ENCODE results near the gene YIPF4.
"Not testable (repeated sequence)": the region's sequence is repeated elsewhere in the genome, so short reads cannot be mapped to it uniquely, and the experiment has no call there.

The YIPF4 gene

DNA sequence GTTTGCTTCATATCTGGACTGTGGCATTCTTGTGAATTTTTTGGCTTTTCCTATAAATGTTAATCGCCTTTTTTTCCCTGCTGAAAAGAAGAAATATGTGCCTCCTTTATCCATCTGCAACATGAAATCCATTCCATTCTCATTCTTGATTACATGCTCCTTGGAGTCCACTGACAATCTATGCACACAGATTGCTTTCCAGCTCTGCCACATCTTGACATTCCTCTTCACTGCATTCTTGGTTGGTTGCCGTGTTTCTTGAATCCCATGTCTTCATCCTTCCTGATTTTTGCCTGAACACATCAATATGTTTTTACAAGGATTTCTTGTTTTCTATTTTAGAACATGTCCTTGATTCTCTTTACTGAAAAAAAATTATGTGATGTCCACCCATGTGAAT is 52.4 kb downstream of the YIPF4 start:
- TF ChIP-seq, protein P1, sequence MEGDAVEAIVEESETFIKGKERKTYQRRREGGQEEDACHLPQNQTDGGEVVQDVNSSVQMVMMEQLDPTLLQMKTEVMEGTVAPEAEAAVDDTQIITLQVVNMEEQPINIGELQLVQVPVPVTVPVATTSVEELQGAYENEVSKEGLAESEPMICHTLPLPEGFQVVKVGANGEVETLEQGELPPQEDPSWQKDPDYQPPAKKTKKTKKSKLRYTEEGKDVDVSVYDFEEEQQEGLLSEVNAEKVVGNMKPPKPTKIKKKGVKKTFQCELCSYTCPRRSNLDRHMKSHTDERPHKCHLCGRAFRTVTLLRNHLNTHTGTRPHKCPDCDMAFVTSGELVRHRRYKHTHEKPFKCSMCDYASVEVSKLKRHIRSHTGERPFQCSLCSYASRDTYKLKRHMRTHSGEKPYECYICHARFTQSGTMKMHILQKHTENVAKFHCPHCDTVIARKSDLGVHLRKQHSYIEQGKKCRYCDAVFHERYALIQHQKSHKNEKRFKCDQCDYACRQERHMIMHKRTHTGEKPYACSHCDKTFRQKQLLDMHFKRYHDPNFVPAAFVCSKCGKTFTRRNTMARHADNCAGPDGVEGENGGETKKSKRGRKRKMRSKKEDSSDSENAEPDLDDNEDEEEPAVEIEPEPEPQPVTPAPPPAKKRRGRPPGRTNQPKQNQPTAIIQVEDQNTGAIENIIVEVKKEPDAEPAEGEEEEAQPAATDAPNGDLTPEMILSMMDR (IDR thresholded peaks at IDR 0.05; ENCODE audit: extremely low read depth, missing control alignments), result no peak
- no peak for DNase-seq (ENCODE audit: low spot score)

DNA sequence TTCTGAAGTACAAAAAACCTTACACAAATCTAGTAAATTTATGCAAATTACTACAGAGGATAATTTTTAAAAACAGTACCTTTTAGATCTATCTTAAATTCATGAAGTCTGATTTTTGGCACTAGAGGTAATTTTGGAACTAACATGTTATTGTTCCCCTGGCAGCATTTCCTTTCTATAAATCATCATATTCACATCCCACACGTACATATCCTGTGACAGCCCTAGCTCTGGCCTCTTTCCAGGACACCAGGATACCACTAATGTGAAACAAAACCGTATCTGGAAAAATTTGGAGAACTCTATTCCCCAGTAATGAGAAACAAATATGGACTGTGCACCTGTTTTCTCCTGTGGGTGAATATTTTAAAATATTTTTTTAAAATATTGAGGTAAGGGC is 65.1 kb downstream of the YIPF4 start:
- no peak for DNase-seq (ENCODE audit: low spot score)
- TF ChIP-seq, protein P1 (IDR thresholded peaks at IDR 0.05; ENCODE audit: extremely low read depth, missing control alignments), result no peak

DNA sequence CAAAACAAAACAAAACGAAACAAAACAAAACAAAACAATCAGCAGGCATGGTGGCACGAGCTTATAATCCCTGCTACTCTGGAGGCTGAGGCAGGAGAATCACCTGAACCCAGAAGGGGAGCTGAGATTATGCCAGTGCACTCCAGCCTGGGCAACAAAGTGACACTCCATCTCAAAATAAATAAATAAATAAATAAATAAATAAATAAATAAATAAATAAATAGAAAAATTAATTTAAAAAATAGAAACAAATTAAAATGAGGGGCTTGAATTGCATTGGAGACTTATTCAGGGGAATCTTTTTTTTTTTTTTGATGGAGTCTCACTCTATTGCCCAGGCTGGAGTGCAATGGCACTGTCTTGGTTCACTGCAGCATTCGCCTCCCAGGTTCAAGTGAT is 73.1 kb downstream of the YIPF4 start:
- DNase-seq (ENCODE audit: low spot score), result not testable (repeated sequence)

DNA sequence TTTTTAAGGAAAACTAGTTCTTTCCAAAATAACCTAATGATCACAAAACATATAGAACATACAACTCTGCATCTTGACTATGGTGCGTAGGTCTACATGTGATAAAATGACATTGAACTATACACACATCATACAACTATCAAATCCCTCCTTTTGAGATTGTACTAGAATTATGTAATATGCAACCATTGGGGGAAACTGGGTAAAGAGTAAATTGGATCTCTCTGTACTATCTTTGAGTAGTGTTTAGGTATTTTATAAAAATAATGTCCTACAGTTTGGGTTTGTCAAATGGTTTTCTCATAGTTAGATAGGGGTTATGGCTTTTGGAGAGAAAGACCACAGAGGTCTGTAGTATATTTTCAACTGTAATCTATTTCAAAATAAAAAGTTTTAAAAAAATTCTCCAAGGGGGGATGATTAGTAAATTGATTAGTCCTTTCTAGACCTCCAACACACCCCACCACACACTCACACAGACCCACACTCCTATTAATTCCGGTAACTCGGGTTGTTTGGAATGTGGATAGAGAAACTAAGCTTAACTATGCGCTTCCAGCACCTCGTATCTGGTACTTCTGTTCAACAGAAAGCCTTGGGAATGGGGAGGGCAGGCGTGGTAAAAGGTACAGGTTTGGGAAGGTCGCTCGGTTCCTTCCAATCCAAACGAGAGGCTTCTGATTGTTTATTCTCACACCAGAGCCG is 78.4 kb downstream of the YIPF4 start:
- TF ChIP-seq, protein P1 (IDR thresholded peaks at IDR 0.05; ENCODE audit: extremely low read depth, missing control alignments), result no peak
- no peak for DNase-seq (ENCODE audit: low spot score)

DNA sequence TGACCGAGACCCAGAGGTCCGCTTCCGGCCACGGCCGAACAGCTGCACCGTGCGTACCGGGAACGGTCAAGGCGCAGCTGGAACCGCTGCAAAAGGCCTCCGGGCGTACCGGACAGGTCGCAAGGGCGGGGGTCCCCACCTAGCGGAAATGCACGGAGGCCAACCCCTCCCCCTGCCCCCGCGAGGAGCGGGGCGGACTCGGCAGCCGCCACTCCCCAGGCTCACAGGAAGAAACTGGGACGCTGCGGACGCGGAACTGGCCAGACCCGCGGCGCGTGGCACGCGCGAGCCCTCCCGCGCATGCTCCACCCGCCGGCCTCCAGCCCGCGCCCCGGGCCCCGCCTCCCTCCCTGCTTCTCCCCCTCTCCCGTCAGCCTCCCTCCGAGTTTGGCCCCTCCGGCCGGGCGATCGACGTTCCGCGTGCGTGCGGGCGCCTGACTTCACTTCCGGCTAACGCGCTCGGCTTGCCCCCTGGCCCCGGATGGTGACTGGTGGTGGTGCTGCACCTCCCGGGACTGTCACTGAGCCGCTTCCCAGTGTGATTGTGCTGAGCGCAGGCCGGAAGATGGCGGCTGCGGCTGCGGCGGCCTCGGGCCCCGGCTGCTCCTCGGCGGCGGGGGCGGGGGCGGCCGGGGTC is 79.1 kb downstream of the YIPF4 start, which contains the start of gene BIRC6:
Gene BIRC6, plus strand, starts transcription at position 343 of the 637 bp plus-strand sequence. Its CDS starts 139 bp downstream, at position 482.
- DNase-seq (ENCODE audit: low spot score), result peak; percentile 99
- TF ChIP-seq, protein P1 (IDR thresholded peaks at IDR 0.05; ENCODE audit: extremely low read depth, missing control alignments), result no peak

DNA sequence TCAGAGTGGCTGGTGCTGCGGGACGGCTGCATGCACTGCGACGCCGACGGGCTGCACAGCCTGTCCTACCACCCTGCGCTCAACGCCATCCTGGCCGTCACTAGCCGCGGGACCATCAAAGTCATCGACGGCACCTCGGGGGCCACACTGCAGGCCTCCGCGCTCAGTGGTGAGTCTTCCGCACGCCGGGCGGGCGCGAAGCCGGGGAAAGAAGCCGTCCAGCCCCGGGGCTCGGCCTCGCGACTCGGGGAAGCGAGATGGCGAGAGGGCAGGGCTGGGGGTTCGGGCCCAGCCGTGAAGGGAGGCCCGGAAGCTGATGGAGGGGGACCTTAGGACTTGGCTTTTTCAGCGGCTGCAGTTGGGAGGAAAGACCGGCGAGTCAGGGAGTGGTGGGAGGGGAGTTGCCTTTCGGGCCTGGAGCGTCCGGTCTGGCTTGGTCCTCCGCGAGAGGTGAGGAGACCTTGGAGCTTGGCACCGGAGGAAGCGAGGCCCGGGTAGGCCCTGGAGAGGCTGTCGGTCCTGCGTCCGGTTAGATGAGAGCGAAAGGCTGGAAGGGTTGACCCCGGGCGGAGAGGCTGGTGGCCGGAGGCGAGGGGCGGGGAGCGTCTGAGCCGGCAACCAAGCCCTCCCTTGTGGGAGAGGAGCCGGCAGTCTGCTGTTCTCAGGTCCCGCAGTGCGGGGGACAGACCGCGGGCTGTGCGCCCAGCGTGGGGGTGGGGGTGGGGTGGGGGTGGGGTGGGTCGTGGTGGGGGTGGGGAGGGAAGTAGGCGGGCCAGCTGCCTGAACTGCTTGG is 79.8 kb downstream of the YIPF4 start:
- TF ChIP-seq, protein P1 (IDR thresholded peaks at IDR 0.05; ENCODE audit: extremely low read depth, missing control alignments), result no peak
- DNase-seq (ENCODE audit: low spot score), result peak; percentile 61

DNA sequence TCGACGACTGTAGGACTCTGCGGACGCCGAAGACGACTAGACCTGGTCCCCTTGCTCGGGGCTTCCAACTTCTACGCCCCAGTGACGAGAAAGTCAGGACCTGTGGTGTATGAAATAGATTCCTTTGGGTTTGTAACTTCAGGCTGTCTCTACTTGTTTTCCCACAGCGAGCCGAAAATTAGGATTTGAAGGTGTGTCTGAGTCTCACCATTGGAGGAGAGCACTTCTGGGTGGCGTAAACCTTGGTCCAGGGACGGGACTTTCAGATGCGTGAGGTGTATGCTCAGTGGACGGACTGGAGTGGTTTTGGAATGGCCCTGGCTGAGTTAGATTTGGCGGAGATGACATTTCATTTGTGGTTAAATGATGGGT is 80.4 kb downstream of the YIPF4 start:
- DNase-seq (ENCODE audit: low spot score), result no peak
- TF ChIP-seq, protein P1 (IDR thresholded peaks at IDR 0.05; ENCODE audit: extremely low read depth, missing control alignments), result no peak

All from GM20000 (cell line).